ENCODE results near the gene EPHB1.

The EPHB1 gene

DNA sequence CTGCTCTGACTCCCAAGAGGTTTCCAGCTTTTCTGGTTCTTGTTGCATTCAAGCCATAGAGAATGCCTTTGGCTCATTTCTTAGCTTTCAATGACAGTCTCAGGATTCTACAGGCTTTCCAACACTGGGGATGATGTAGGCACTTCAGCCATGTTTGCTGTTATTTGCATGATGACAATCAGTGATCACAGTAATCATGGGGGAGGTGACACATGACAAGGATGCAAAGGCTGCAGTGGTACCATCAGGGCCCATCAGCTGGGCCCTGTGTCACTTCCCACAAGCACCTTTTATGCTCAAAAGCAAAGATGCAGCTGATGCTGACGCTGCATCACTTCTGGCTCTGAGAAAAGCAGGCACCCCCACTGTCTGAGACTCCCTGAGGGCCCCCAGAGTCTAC lies 18.6 kb downstream of the EPHB1 start:
- Mint-ChIP-seq H3K4me1 (no peaks in the 10 kb centered on the region), H3K4me3 (no peak overlapping the region), H3K27ac (no peak overlapping the region), H3K27me3 (no peaks in the 10 kb centered on the region), H3K9me3 (no peaks in the 10 kb centered on the region)
- no peak for ATAC-seq
- no peak for DNase-seq

DNA sequence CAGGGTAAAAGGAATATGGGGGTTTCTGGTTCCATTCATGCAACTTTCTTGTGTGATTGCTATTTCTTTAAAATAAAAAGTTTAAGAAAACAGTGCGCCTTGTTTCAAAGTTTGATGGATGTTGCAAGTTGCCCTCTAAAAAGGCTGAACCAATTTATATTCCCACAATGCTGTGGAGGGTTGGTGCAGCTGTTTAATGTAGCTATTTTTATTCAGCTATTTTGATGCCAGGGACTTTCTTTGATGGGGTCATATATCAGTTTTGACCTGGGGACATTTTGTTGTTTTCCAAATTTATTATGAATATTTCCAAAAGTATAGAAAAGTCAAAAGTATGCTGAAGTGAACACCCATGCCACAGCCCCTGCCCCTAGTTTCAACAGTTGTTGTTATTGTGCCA lies 20.5 kb downstream of the EPHB1 start:
- no peak overlapping the region for H3K4me3 Mint-ChIP-seq
- no peak for DNase-seq
- H3K27me3 Mint-ChIP-seq: no peaks in the 10 kb centered on the region
- no peaks in the 10 kb centered on the region for H3K4me1 Mint-ChIP-seq
- no peak overlapping the region for H3K27ac Mint-ChIP-seq
- no peak for ATAC-seq
- H3K9me3 Mint-ChIP-seq: no peaks in the 10 kb centered on the region

DNA sequence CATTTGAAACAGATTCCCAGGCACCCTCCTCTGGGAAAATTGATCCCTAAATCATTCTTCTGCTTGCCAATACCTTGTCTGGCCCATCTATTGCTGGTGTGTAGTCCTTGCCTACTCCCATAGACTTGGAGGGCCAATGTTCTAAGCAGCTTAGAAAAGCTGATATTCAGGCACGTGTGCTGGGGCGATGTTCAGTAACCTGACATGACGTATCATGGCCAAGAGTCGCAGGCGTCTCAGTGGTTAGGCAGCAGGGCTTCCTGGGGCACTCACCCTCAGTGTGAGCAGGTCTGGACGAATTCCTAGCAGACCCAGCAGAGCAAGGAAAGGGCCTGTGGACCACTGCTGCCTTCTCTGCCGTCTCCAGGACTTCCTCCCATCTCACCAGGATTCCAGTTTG lies 21.6 kb downstream of the EPHB1 start:
- H3K4me1 Mint-ChIP-seq: no peaks in the 10 kb centered on the region

DNA sequence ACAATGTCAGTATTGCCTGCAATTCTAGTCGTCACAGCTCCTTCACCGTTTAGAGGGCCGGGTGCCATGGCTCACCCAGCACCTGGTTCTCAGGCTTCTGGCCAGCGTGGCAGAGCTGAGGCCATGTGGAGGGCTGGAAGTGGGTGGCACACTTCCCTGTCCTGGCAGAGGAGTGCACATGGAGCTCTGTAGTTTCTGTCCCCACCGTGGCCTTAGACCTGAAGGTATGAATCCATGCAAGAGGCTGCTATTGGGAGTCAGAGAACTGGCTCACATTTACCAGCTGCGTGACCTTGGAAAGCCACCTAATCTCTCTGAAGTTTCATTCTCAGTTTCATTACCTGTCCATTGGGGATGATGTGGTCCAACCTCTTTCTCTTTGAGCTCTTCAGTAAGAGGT lies 22.2 kb downstream of the EPHB1 start:
- Mint-ChIP-seq H3K4me1 (no peaks in the 10 kb centered on the region), H3K27ac (no peak overlapping the region), H3K27me3 (no peaks in the 10 kb centered on the region), H3K4me3 (no peak overlapping the region), H3K9me3 (no peaks in the 10 kb centered on the region)
- DNase-seq (no peak), ATAC-seq (no peak)

More for the DNA sequence above, 21.6 kb downstream of the EPHB1 start:
- DNase-seq (no peak), ATAC-seq (no peak)
- no peak overlapping the region for H3K4me3 Mint-ChIP-seq
- H3K27ac Mint-ChIP-seq: no peak overlapping the region
- no peaks in the 10 kb centered on the region for H3K9me3 Mint-ChIP-seq
- no peaks in the 10 kb centered on the region for H3K27me3 Mint-ChIP-seq

DNA sequence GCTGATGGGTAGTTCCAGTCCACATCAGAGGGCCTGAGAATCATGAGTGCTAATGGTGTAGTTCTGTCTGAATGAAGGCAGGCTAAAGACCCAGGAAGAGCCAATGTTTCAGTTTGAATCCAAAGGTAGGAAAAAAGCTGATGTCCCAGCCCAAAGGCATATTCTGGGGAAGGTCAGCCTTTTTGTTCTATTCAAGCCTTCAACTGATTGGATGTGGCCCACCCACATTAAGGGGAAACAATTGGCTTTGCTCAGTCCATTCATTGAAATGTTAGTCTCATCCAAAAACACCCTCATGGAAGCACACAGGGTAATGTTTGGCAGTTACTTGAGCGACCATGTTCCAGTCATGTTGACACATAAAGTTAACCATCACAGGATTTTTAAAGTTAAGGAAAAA lies 25.9 kb downstream of the EPHB1 start:
- Mint-ChIP-seq H3K27ac (no peak overlapping the region), H3K27me3 (no peaks in the 10 kb centered on the region), H3K9me3 (no peaks in the 10 kb centered on the region), H3K4me1 (no peaks in the 10 kb centered on the region), H3K4me3 (no peak overlapping the region)
- no peak for ATAC-seq
- no peak for DNase-seq

DNA sequence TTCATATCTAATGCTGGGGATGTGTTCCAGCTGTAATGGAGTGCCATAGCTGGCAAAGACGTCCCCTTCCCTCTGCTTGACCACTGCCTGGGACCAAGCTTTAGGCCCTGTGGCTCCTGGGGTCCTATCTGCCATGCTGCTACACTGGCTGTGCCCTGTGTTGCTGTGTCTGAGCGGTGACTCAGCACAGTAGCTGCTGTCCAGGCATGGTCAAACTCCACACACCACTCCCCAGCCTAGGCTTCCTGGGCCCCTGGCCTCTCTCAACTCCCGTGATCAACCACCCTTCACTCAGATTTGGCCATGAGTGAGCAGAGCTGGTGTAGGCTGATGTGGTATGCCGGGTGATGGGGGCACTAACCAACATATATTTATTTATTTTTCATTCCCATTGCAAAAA lies 27.0 kb downstream of the EPHB1 start:
- Mint-ChIP-seq H3K27ac (no peak overlapping the region), H3K9me3 (no peaks in the 10 kb centered on the region), H3K4me1 (no peaks in the 10 kb centered on the region), H3K27me3 (no peaks in the 10 kb centered on the region), H3K4me3 (no peak overlapping the region)
- ATAC-seq: peak; percentile 24
- no peak for DNase-seq

DNA sequence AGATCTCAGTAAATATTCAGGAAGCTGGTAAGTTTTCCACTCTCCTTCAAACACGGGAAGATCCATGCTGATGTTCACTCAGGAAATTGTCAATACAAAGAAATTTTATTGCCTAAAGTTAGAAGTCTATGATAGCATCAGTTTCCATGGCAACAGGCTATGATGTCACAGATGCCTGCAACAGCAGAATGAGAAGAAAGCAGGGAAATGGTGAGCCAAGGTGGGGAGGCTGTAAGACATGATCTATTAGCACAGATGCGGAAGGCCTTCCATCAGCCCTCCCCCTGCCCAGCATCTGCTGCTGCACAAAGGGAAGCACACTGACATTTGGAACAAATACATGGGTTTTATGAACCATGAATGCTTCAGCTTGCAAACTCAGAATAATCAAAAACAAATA lies 28.6 kb downstream of the EPHB1 start:
- Mint-ChIP-seq H3K4me3 (no peak overlapping the region), H3K4me1 (no peaks in the 10 kb centered on the region), H3K27ac (no peak overlapping the region), H3K9me3 (no peaks in the 10 kb centered on the region), H3K27me3 (peaks cover 4% of the 10 kb centered on the region)
- ATAC-seq (no peak), DNase-seq (no peak)

DNA sequence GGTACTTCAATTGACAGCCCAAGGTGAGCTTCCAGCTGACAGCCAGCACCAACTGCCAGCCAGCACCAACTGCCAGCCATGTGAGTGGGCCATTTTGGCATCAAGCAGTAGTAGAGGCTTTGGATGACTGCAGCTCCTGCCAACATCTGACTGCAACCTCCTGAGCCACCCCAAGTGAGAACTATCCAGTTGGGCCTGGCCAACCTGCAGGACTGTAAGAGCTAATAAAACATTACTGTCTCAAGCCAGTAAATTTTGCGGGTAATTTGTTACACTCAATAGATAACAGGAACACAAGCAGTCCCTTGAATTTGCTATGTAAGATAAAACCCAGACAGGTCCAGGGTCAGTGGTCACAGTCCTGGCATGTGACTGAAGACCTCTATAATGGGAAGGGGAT lies 29.7 kb downstream of the EPHB1 start:
- no peak overlapping the region for H3K4me3 Mint-ChIP-seq
- H3K9me3 Mint-ChIP-seq: no peaks in the 10 kb centered on the region
- DNase-seq (no peak), ATAC-seq (peak; percentile 29)
- H3K27me3 Mint-ChIP-seq: peaks cover 5% of the 10 kb centered on the region
- no peaks in the 10 kb centered on the region for H3K4me1 Mint-ChIP-seq
- no peak overlapping the region for H3K27ac Mint-ChIP-seq

DNA sequence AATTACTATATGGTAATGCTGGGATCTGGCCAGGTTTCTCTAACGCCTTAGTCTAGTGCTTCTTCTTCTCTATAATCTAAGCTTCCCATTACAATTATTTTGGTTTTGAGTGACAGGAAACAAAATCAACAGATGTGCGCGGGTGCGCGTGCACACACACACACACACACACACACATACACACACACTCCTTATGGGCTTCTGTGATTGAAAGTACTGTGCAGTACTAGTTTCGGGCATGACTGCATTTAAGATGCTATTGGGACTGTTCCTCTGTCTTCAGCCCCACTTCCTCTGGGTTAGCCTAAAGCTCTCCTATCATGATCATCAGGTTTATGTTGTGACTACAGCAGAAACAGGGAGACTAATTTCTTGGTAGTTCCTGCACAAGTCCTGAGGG lies 32.2 kb downstream of the EPHB1 start:
- H3K27me3 Mint-ChIP-seq: peaks cover 5% of the 10 kb centered on the region
- no peak overlapping the region for H3K4me3 Mint-ChIP-seq
- no peaks in the 10 kb centered on the region for H3K9me3 Mint-ChIP-seq
- no peaks in the 10 kb centered on the region for H3K4me1 Mint-ChIP-seq
- ATAC-seq (no peak), DNase-seq (no peak)
- H3K27ac Mint-ChIP-seq: no peak overlapping the region

DNA sequence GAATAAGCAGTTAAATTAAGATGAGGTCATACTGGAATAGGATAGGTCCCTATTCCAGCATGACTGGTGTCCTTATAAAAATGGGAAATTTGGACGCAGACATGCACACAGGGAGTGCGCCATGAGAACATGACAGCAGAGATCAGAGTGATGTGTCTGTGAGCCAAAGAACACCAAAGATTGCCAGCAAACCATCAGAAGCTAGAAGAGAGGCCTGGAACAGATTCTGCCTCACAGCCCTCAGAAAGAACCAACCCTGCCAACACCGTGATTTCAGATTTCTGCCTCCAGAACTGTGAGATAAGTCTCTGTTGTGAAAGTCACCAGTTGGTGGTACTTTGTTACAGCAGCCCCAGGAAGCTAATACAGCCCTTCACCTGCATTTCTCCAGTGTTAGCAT lies 34.7 kb downstream of the EPHB1 start:
- no peak for DNase-seq
- Mint-ChIP-seq H3K4me1 (no peaks in the 10 kb centered on the region), H3K27ac (no peak overlapping the region), H3K27me3 (peaks cover 5% of the 10 kb centered on the region), H3K9me3 (no peaks in the 10 kb centered on the region), H3K4me3 (no peak overlapping the region)
- ATAC-seq: no peak

DNA sequence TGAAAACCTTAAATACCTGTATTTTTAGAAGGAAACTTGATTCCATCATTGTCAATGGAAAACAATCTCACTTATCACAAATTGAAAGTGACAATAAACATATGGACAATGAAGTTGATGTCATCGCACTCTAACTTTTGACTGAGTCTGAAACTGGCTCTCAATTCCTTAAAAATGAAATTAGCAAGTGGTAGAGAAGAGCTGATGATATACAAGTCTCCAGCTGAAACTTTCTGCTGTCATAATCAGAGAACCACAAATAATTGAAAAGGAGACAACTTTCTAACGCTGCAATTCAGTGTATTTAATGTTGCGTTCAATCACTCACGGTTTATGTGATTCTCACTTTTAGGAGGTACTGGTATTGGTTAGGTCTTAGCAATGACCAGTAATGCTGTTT lies 37.5 kb downstream of the EPHB1 start:
- Mint-ChIP-seq H3K27ac (peak overlapping the region in 1 of 2 donors; percentile 64), H3K27me3 (peaks cover 8% of the 10 kb centered on the region), H3K9me3 (no peaks in the 10 kb centered on the region), H3K4me3 (no peak overlapping the region), H3K4me1 (no peaks in the 10 kb centered on the region)
- ATAC-seq (no peak), DNase-seq (no peak)

DNA sequence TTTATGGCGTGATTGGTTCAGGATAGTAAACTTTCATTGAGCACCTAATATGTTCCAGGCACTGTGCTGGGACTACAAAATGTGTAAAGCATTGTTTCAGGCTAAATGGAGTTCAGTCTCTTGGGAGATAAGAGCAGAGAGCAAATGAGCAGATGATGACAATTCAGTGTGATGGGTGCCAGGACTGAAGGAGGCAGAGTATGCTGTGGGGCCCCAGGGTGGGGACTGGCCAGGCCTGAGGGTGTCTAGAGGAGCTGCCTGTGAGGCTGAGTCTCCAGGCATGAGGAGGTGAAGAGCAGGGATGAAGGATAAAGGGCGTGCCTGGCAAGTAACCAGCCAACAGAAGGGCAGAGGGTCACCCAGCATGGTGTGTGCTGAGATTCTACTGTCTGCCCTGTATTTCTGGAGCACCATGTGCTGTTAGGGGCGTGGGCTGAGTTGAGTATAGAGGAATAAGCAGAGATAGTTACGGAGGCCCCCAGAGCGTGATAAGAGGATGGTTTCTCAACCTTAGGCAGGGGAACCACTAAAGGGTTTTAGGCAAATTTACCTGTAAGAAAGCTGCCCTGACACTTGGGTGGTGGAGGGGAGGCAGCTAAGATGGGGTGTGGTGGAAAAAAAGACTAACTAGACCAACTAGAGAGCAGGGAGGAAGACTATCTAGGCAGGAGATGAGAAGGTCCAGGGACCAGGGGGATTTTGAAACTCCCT lies 38.5 kb downstream of the EPHB1 start:
- ATAC-seq: peak; percentile 40
- Mint-ChIP-seq H3K4me1 (no peaks in the 10 kb centered on the region), H3K27ac (no peak overlapping the region)

DNA sequence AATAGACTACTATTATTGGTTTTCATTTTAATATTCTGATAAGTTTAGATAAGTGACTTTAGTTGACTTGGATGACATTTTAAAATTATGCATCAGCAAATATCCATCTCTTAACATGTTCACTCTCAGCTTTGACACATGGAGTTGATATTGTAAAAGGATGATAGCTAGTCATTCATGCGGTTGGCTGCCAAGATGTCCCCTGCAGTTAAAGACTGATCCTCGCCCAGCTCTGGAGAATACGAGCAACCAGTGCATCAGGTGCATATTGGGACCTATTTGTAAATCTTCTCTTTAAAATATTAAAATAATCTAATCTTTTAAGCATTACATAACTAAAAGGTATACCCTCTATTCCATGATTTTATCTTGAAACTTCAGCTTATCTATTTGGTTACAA lies 41.9 kb downstream of the EPHB1 start:
- no peaks in the 10 kb centered on the region for H3K4me1 Mint-ChIP-seq
- ATAC-seq: no peak
- H3K9me3 Mint-ChIP-seq: peaks cover 4 to 18% of the 10 kb centered on the region in 2 donors
- DNase-seq: no peak
- peaks cover 10% of the 10 kb centered on the region for H3K27me3 Mint-ChIP-seq
- no peak overlapping the region for H3K27ac Mint-ChIP-seq
- H3K4me3 Mint-ChIP-seq: no peak overlapping the region

More for the DNA sequence above, 38.5 kb downstream of the EPHB1 start:
- Mint-ChIP-seq H3K4me3 (no peak overlapping the region), H3K9me3 (peaks cover under 1 to 4% of the 10 kb centered on the region in 2 donors), H3K27me3 (peaks cover 12% of the 10 kb centered on the region)
- no peak for DNase-seq

DNA sequence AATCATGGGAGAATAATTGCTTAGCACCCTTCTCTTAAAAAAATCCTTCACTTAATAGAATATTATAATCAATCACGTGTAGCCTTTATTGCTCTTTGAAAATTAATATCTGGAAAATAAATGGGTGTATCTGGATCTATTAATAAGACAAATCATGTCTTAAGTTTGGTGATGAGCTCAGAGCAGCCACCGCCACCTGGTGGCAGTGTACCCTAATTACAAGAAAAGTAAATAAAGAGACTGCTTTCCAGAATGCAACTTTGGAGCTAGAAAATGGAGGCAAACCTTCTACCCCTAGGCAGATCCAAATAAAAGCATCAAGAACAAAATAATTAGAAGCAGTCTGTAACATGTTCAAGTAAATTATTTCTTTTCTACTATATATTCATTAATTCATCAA lies 43.5 kb downstream of the EPHB1 start:
- H3K27ac Mint-ChIP-seq: no peak overlapping the region
- ATAC-seq: no peak

DNA sequence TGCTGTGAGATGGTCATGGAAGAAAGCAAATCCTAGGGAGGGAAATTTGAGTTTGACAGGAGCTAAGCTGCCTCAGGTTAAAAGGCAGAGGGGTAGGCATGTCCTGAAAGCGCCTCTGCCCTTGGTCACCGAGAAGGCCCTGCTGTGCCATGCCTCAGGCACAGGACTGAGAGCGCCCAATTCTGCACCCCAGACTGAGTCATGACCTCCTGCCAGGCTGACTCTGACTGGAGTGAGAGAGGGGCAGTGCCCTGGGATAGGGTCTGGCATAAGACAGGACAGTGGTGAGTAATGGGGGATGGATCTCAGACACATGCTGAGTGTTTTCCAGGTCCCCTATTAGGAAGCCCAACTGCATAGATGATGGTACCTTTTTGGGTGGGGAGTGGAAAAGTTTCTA lies 44.4 kb downstream of the EPHB1 start:
- no peak overlapping the region for H3K27ac Mint-ChIP-seq
- ATAC-seq: no peak
- no peak overlapping the region for H3K4me3 Mint-ChIP-seq
- peaks cover 4 to 37% of the 10 kb centered on the region in 2 donors for H3K9me3 Mint-ChIP-seq
- H3K27me3 Mint-ChIP-seq: peaks cover 10% of the 10 kb centered on the region
- DNase-seq: no peak
- H3K4me1 Mint-ChIP-seq: no peaks in the 10 kb centered on the region

More for the DNA sequence above, 43.5 kb downstream of the EPHB1 start:
- no peak overlapping the region for H3K4me3 Mint-ChIP-seq
- H3K4me1 Mint-ChIP-seq: no peaks in the 10 kb centered on the region
- no peak for DNase-seq
- peaks cover 4 to 28% of the 10 kb centered on the region in 2 donors for H3K9me3 Mint-ChIP-seq
- H3K27me3 Mint-ChIP-seq: peaks cover 10% of the 10 kb centered on the region

DNA sequence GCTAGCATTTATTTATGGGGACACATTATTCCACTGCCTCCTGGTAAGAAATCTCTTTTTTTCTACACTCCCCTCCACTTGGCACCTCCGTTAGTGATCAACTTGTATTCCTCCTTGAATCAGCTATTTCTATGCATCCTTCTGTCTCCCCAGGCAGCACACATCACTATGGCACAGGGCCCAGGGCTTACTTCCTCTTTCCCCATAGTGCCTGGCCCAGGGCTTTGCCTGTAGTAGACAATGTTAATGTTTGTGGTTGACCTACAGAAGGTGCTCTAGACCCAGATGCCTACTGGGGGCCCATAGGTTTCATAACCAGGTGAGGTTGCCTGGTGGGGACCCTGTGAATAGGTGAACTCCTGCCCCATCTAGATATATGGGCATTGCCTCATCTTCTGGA lies 44.9 kb downstream of the EPHB1 start:
- H3K4me3 Mint-ChIP-seq: no peak overlapping the region
- DNase-seq (no peak), ATAC-seq (no peak)
- H3K4me1 Mint-ChIP-seq: no peaks in the 10 kb centered on the region
- peaks cover 10% of the 10 kb centered on the region for H3K27me3 Mint-ChIP-seq
- H3K9me3 Mint-ChIP-seq: peaks cover 4 to 41% of the 10 kb centered on the region in 2 donors
- H3K27ac Mint-ChIP-seq: no peak overlapping the region

DNA sequence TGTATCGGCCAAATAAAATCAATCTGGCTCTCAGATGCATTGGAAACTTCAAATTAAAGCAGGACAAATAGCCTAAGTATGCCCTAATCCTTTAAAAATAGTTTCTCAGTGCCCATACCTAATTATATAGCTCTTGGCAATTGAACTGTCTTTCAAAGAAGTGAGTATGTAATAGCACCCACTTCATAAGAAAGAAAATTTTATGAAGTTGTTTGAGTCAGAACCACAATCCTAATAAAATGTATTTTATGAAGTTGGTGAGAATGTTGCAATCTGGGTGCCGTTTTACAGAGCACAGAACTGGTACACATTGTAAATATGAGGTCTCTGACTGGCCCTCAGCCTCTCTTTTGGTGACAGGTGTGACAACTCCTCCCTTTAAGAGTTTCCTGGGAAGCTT lies 45.4 kb downstream of the EPHB1 start:
- H3K27me3 Mint-ChIP-seq: peaks cover 10% of the 10 kb centered on the region
- no peaks in the 10 kb centered on the region for H3K4me1 Mint-ChIP-seq
- DNase-seq (no peak), ATAC-seq (no peak)
- no peak overlapping the region for H3K27ac Mint-ChIP-seq
- H3K4me3 Mint-ChIP-seq: no peak overlapping the region
- H3K9me3 Mint-ChIP-seq: peaks cover 4 to 41% of the 10 kb centered on the region in 2 donors

All from stimulated activated naive CD8-positive, alpha-beta T cell treated with anti-CD3 and anti-CD28 coated beads, Interleukin-15, amount 100 ng/mL, for 72 hours (primary cell).